A549 (cell line): ENCODE measurements around the gene PNMA3.

ENCODE experiments used
- RARB ChIP-seq: fragments of 250-450 bp; sonication (Bioruptor Pico); IDR thresholded peaks from 2 replicates; pipeline ENCODE4 v1.8.0; 2021; ENCODE audit warnings: mild to moderate bottlenecking, moderate library complexity
- TF ChIP-seq, protein P1 (sequence below): fragments of >200 bp; sonication (Bioruptor Twin); formaldehyde crosslinking; IDR thresholded peaks from 3 replicates; pipeline ENCODE4 v1.5.1; 2016
- TF ChIP-seq, protein P2 (sequence below): fragments of 200-600 bp; sonication (generic); IDR thresholded peaks from 2 replicates; pipeline ENCODE4 v1.6.1; 2016; ENCODE audit warnings: antibody characterized with exemption, mild to moderate bottlenecking, moderate library complexity
- TF ChIP-seq, protein P3 (sequence below): IDR thresholded peaks from 2 replicates; pipeline ENCODE4 v1.6.1; 2012

DNA sequence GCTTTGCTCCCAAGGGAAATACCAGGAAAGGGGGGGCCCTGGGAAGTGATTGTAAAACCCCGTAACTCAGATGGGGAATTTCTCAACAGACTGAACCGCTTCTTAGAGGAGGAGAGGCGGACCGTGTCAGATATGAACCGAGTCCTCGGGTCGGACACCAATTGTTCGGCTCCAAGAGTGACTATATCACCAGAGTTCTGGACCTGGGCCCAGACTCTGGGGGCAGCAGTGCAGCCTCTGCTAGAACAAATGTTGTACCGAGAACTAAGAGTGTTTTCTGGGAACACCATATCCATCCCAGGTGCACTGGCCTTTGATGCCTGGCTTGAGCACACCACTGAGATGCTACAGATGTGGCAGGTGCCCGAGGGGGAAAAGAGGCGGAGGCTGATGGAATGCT lies 1.0 kb downstream of the PNMA3 start:
- TF ChIP-seq, protein P1, sequence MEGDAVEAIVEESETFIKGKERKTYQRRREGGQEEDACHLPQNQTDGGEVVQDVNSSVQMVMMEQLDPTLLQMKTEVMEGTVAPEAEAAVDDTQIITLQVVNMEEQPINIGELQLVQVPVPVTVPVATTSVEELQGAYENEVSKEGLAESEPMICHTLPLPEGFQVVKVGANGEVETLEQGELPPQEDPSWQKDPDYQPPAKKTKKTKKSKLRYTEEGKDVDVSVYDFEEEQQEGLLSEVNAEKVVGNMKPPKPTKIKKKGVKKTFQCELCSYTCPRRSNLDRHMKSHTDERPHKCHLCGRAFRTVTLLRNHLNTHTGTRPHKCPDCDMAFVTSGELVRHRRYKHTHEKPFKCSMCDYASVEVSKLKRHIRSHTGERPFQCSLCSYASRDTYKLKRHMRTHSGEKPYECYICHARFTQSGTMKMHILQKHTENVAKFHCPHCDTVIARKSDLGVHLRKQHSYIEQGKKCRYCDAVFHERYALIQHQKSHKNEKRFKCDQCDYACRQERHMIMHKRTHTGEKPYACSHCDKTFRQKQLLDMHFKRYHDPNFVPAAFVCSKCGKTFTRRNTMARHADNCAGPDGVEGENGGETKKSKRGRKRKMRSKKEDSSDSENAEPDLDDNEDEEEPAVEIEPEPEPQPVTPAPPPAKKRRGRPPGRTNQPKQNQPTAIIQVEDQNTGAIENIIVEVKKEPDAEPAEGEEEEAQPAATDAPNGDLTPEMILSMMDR, result no peak
- TF ChIP-seq RARB, result no peak
- TF ChIP-seq, protein P2, sequence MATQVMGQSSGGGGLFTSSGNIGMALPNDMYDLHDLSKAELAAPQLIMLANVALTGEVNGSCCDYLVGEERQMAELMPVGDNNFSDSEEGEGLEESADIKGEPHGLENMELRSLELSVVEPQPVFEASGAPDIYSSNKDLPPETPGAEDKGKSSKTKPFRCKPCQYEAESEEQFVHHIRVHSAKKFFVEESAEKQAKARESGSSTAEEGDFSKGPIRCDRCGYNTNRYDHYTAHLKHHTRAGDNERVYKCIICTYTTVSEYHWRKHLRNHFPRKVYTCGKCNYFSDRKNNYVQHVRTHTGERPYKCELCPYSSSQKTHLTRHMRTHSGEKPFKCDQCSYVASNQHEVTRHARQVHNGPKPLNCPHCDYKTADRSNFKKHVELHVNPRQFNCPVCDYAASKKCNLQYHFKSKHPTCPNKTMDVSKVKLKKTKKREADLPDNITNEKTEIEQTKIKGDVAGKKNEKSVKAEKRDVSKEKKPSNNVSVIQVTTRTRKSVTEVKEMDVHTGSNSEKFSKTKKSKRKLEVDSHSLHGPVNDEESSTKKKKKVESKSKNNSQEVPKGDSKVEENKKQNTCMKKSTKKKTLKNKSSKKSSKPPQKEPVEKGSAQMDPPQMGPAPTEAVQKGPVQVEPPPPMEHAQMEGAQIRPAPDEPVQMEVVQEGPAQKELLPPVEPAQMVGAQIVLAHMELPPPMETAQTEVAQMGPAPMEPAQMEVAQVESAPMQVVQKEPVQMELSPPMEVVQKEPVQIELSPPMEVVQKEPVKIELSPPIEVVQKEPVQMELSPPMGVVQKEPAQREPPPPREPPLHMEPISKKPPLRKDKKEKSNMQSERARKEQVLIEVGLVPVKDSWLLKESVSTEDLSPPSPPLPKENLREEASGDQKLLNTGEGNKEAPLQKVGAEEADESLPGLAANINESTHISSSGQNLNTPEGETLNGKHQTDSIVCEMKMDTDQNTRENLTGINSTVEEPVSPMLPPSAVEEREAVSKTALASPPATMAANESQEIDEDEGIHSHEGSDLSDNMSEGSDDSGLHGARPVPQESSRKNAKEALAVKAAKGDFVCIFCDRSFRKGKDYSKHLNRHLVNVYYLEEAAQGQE, result no peak
- TF ChIP-seq, protein P3, sequence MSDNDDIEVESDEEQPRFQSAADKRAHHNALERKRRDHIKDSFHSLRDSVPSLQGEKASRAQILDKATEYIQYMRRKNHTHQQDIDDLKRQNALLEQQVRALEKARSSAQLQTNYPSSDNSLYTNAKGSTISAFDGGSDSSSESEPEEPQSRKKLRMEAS, result no peak
